ENCODE data around the gene POLN. TPM values are rescaled to one million over a fixed set of nuclear protein-coding genes. Genes with fewer than 3 reads are reported as not detected.
"Not testable (repeated sequence)": the region's sequence is repeated elsewhere in the genome, so short reads cannot be mapped to it uniquely, and the experiment has no call there.

POLN gene
- total RNA-seq, 4 donors from 2014 or later, result 3.3 to 9.6 (median 5.5) TPM

- DNase-seq (ENCODE audit: low spot score in 2 of 2), result no peak
- H3K9me3 ChIP-seq, result no peaks in the 10 kb centered on the region
- H3K27ac ChIP-seq, result peak overlapping the region in 1 of 4 donors; percentile 60
- no peak overlapping the region for H3K4me3 ChIP-seq
- peaks cover 0 to 5% (median 0%) of the 10 kb centered on the region in 4 donors for H3K4me1 ChIP-seq
- H3K36me3 ChIP-seq, result peaks cover 0 to 4% (median 0%) of the 10 kb centered on the region in 3 donors
- no peaks in the 10 kb centered on the region for H3K27me3 ChIP-seq
- TF ChIP-seq POLR2A (IDR thresholded peaks at IDR 0.05) (no peak), CTCF (IDR thresholded peaks at IDR 0.05) (no peak), EP300 (IDR thresholded peaks at IDR 0.05) (no peak)
- 62 to 65% methylated on average over 13 of the region's 13 CpGs for WGBS, 2 donors
Observed at GRCh38 chr4:2280531-2281300, 38.8 kb upstream of the POLN start.

GRCh38 chr4:2277956-2278355 lies 36.0 kb upstream of the POLN start:
- DNase-seq (ENCODE audit: low spot score in 2 of 2), result no peak
- Histone ChIP-seq H3K27me3 (no peaks in the 10 kb centered on the region), H3K9me3 (no peaks in the 10 kb centered on the region), H3K4me3 (no peak overlapping the region), H3K27ac (no peak overlapping the region), H3K4me1 (peaks cover 0 to 5% (median 0%) of the 10 kb centered on the region in 4 donors), H3K36me3 (peaks cover 0 to 14% (median 0%) of the 10 kb centered on the region in 3 donors)
- 89 to 90% methylated on average over 9 of the region's 9 CpGs for WGBS, 2 donors
- no peak for TF ChIP-seq POLR2A (IDR thresholded peaks at IDR 0.05)
- TF ChIP-seq EP300 (IDR thresholded peaks at IDR 0.05), result no peak
- TF ChIP-seq CTCF (IDR thresholded peaks at IDR 0.05), result no peak

DNA sequence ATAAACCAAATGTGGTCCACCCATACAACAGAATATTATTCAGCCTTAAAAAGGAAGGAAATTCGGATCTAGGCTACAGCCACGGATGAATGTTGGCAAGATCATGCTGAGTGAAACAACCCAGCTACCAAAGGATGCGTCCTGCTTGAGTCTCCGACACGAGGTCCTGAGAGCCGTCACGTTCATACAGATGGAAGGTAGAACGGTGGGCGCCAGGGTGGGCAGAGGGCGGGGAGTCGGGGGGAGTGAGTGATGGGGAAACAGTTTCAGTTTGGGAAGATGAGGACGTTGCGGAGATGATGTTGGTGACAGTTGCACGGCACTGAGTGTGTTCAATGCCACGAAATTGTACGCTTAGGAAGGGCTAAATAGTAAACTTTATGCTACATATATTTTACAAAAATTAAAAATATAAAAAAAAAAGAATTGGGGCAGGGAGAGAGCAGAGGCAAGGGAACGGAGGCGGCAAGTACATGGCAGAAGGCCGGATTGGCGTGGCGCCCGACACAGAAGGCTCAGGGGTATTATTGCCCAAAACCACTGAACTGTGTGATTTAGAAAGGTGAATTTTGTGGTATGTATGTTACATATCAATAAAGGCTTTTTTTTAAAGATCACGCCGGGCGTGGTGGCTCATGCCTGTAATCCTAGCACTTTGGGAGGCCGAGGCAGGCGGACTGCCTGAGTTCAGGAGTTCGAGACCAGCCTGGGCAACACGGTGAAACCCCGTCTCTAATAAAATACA lies 34.8 kb upstream of the POLN start:
- DNase-seq (ENCODE audit: low spot score in 2 of 2), result no peak

GRCh38 chr4:2275546-2276251 lies 33.8 kb upstream of the POLN start:
- TF ChIP-seq EP300 (IDR thresholded peaks at IDR 0.05), result no peak
- TF ChIP-seq CTCF (IDR thresholded peaks at IDR 0.05), result no peak
- TF ChIP-seq POLR2A (IDR thresholded peaks at IDR 0.05), result no peak
- 92 to 94% methylated on average over 41 to 44 of the region's 44 CpGs for WGBS, 2 donors

More for the DNA sequence above, 34.8 kb upstream of the POLN start:
- Histone ChIP-seq H3K9me3 (no peaks in the 10 kb centered on the region), H3K4me3 (no peak overlapping the region), H3K27me3 (no peaks in the 10 kb centered on the region), H3K27ac (no peak overlapping the region), H3K36me3 (peaks cover 0 to 25% (median 0%) of the 10 kb centered on the region in 3 donors), H3K4me1 (peaks cover 0 to 4% (median 0%) of the 10 kb centered on the region in 4 donors)
- TF ChIP-seq CTCF (IDR thresholded peaks at IDR 0.05) (no peak), EP300 (IDR thresholded peaks at IDR 0.05) (no peak)
- WGBS, 2 donors, result 93 to 95% methylated on average over 30 of the region's 30 CpGs

GRCh38 chr4:2275044-2275397 lies 33.1 kb upstream of the POLN start:
- not testable (repeated sequence) for H3K4me3 ChIP-seq; H3K27me3 ChIP-seq; H3K27ac ChIP-seq; H3K9me3 ChIP-seq; H3K4me1 ChIP-seq; DNase-seq (ENCODE audit: low spot score in 2 of 2)
- peaks cover 0 to 42% (median 0%) of the 10 kb centered on the region in 3 donors for H3K36me3 ChIP-seq
- 93 to 95% methylated on average over 7 to 10 of the region's 10 CpGs for WGBS, 2 donors

More at GRCh38 chr4:2275546-2276251, 33.8 kb upstream of the POLN start:
- Histone ChIP-seq H3K36me3 (peaks cover 0 to 35% (median 0%) of the 10 kb centered on the region in 3 donors), H3K9me3 (no peaks in the 10 kb centered on the region), H3K4me1 (no peaks in the 10 kb centered on the region), H3K27me3 (no peaks in the 10 kb centered on the region), H3K27ac (no peak overlapping the region), H3K4me3 (no peak overlapping the region)
- DNase-seq (ENCODE audit: low spot score in 2 of 2), result no peak

Measured in tibial nerve (tissue), 4 donors.